GM18499 (cell line): ENCODE data around the gene FNIP1.
"Not testable (repeated sequence)": the region's sequence is repeated elsewhere in the genome, so short reads cannot be mapped to it uniquely, and the experiment has no call there.

ENCODE experiments used
- ATAC-seq: cut with Tn5 transposase; IDR thresholded peaks from one replicate; pipeline ENCODE4 v1.9.1; 2021; ENCODE audit warnings: moderate number of reproducible peaks; ENCODE audit not compliant: insufficient read depth, unreplicated experiment

FNIP1 gene

GRCh38 chr5:131647048-131647769 is 149.6 kb downstream of the FNIP1 start:
- ATAC-seq, result peak; percentile 61

GRCh38 chr5:131644822-131645221 is 152.0 kb downstream of the FNIP1 start:
- ATAC-seq, result no peak

DNA sequence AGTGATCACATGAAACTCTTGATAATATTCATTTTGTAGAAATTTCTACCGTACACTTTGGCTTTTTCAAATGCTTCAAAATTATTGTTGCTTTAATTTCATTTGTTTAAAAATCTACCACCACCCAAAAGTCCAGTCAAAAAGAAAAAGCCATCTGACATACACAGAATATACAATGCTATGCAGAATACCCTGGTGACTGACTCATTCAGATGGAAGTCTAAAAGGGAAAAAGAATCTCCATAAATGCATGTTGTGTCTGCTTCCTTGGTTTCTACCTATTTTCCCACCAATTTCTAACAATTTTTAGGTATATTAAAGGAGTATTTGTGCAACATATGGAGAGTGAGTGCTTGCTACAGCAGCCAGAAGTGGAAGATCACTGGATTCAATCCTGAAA is 152.4 kb downstream of the FNIP1 start:
- ATAC-seq, result no peak

- no peak for ATAC-seq
Observed at GRCh38 chr5:131641494-131641893, 155.3 kb downstream of the FNIP1 start.

- peak; percentile 65 for ATAC-seq
Observed at GRCh38 chr5:131640043-131640856, 156.6 kb downstream of the FNIP1 start.

DNA sequence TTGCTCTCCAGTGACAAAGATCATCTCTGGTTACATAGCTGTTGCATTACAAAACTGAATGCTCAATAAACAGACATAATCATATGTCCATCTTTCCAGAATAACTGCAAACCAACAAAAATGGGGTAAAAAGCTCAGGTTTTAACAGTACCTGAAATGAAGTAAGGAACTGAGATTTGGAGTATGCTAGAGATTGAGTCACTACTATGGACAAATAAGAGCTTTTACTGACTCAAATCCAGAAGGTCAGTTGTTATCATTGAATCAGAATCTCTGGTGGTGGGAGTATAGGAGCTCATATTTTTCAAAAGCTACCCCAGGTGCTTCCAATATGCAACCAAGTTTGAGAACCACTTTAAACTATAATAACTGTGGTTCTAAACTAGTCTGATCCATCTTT is 157.7 kb downstream of the FNIP1 start:
- no peak for ATAC-seq

DNA sequence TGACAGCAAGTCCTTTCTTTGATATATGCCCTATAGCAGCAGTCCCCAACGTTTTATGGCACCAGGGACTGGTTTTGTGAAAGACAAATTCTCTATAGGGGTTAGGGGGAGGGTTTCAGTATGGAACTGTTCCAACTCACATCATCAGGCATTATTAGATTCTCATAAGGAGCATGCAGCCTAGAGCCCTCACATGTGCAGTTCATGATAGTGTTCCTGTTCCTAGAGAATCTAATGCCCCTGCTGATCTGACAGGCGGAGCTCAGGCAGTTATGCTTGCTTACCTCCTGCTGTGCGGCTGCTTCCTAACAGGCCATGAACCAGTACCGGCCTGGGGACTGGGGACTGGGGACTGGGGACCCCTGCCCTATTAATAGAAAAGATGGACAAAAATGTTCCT is 159.1 kb downstream of the FNIP1 start:
- no peak for ATAC-seq

- no peak for ATAC-seq
Observed at GRCh38 chr5:131635684-131636572, 160.9 kb downstream of the FNIP1 start.

DNA sequence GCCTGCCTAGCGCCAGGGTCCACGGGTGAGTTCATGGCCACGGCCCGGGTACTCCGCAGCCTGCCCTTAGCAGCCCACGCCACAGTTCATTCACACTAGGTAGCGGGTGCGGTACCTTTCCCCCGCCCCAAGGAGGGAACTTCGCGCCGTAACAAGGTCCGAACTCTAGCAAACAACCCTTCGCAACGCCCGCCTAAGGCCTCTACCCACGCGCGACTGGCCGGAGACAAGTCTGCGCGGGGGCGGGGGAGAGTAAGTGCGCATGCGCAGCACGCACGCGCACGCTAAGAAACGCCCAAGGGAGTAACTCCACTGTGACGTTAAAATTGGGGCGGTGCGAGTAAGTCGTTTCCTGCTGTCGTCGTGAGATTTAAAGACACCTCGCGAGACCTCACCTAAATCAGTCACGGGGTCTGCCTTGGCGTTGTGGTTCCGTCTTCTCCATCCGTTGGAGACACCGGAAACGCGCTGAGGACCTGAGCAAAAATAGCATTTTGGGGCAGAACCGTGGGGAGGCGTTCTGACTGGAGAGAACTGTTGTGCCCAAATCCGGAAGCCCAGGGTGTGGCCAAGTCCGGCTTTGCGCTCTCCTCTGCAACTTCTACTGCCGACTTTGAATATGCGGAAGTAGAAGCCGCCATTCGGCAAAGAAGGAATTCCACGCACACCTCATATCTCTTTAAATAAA is 161.7 kb downstream of the FNIP1 start, which contains the start of gene RAPGEF6:
TSS of gene RAPGEF6 (minus strand) at position 234 of the 688 bp plus-strand sequence. CDS start at position 35, 199 bp downstream.
- ATAC-seq, result peak; percentile 76

DNA sequence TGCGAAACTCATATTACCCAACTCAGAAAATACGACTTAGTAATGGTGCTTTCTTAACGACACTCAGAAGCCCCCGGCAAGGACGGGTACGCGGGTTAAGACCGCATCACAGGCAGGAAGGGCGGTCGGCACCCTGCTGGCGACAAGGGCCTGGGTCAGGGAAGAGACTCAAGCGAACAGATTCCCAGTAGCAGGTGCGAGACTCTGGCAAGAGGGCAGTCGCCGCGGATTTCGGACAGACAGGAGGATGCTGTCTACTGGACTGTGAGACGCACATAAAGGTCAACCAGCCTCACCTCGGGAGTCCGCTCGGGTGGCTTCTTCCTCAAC is 162.2 kb downstream of the FNIP1 start:
- ATAC-seq, result peak; percentile 4

GRCh38 chr5:131634238-131634637 is 162.6 kb downstream of the FNIP1 start:
- ATAC-seq, result no peak

DNA sequence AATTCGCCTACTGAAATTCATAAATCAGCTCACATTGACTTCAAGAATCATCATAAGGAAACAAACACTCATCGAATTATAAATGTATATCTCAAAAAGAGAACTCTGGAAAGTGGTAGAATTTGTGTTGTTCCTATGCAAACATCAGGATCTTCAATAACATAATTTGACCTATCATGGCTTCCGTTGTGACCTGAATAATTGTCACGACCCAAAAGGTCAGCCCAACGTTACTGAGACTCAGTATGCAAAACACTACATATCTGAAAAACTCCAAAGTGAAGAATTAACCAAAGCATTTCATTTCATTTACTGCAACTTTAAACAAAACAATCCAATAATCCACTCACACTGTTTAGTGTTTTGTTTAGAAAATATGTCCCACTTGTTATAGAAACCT is 163.0 kb downstream of the FNIP1 start:
- no peak for ATAC-seq

DNA sequence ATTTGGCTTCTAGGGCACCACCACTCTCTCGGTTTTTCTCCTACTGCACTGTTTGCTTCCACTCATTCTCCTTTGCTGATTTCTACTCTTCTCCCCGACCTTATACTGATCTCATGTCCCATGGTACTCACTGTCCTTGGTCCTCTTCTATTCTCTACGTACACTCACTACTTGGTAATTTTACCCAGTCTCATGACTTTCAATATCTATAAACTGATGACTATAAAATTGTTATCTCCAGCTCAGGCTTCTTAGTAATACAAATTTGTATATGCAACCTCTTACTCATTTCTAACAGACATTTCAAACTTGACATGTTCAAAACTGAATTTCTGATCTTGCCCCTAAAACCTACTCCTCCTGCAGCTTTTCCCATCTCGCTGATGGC is 165.9 kb downstream of the FNIP1 start:
- no peak for ATAC-seq

DNA sequence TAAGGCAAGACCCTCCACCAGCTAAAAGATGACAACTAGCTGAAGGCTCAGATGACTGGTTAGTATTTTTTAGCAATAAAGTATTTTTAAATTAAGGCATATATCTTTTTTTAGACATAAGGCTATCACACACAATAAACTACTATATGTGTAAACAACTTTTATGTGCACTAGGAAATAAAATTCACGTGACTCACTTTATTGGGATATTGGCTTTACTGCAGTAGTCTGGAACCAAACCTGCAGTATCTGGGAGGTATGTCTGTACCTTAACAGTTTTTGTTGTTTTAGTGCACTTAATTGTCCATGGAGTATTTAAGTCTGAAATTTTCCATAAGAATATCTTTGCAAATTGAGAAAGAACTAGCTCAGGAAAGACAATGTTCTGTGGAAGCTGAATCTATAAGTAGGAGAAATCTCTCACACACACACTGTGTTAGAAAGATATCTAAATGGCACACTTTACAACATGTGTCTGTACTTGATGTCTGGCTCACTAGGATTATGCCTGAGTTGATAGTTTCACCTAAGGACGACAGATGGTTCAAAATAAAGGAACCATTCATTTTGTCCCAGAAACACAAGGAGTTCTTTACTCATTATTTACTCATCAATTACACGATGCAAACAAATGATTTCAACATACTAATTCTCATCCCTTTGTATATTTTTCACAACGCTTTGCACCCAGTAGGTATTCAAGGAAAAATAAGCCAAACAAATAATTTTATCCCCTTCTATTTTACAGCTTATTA is 166.4 kb downstream of the FNIP1 start:
- no peak for ATAC-seq

DNA sequence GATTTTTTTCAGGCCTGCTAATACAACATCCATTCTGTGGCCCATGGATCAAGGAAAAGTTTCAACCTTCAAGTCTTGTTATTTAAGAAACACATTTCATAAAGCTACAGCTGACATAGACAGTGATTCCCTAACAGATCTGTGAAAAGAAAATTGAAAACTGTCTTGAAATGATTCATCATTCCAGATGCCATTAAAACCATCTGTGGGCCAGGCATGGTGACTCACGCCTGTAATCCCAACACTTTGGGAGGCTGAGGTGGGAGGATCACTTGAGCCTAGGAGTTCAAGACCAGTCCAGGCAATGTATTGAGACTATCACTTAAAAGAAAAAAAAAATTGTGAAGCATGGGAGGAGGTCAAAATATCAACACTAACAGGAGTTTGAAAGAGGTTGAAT is 167.8 kb downstream of the FNIP1 start:
- ATAC-seq, result no peak

DNA sequence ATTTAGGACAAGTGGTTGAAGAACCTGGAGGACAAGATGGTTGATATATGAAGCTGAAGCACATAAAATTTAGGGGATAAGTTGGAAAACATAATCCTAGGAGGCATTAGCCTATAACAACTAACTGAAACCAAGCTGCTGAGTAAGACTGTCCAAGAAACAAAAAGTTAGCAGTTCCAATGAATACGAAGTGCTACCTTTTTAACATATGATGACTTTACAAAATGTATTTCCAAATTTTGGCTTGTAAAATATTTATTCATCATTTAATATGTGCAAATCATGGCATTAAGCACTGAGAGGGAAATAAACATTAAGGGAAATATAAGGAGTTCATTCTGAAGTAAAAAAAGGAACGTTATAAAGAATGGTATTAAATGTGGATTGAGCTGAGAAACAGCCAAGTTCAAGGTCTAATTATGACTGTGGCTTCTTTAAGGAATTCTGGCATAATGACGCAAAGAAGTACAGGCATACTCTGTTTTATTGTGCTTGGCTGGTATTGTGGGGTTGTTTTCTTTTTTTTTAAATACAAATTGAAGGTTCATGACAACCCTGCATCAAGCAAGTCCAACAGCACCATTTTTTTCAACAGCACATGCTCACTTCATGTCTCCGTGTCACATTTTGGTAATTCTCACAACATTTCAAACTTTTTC is 169.5 kb downstream of the FNIP1 start:
- ATAC-seq, result no peak

GRCh38 chr5:131622633-131623032 is 174.2 kb downstream of the FNIP1 start:
- ATAC-seq, result no peak

GRCh38 chr5:131621164-131621563 is 175.7 kb downstream of the FNIP1 start:
- not testable (repeated sequence) for ATAC-seq

DNA sequence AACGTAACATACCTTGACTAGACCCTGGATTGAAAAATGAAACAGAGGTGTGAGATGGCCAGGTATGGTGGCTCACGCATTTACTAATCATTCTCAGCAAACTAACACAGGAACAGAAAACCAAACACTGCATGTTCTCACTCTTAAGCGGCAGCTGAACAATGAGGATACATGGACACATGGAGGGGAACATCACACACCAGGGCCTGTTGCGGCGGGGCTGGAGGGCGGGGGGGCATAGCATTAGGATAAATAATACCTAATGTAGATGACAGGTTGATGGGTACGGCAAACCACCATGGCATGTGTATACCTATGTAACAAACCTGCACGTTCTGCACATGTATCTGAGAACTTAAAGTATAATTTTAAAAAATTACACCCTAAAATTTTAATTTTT is 177.7 kb downstream of the FNIP1 start:
- no peak for ATAC-seq
